MCF 10A (cell line): ENCODE results near the gene KCNH1. TPM values are rescaled to one million over a fixed set of nuclear protein-coding genes. Genes with fewer than 3 reads are reported as not detected.

Source experiments
- BruUV-seq: library from RNA; stranded (reverse); fragments of 400-500 nt; replicated peaks from 2 replicates; lab custom pipeline; 2021; lab: Mats Ljungman, UMichigan
- CTCF ChIA-PET: fragments of 300-600 bp; sonication (Branson Sonifier 250); formaldehyde crosslinking; extraction: SDS; loops from one replicate; lab custom pipeline; 2021; ENCODE audit warnings: antibody characterized with exemption, inconsistent platforms; lab: Yijun Ruan, JAX
- POLR2A ChIA-PET: fragments of 300-600, 350-650 bp; sonication (Branson Sonifier 250); formaldehyde crosslinking; extraction: SDS; loops from one replicate; lab custom pipeline; 2020; ENCODE audit warnings: antibody characterized with exemption, inconsistent platforms; lab: Yijun Ruan, JAX
- DNase-seq: peaks from one replicate; pipeline ENCODE4 v3.0.0-alpha.2; 2018; ENCODE audit not compliant: unreplicated experiment
- H3K27ac Mint-ChIP-seq: one replicate; pipeline ENCODE4 v1.8.0; 2022; ENCODE audit warnings: mild to moderate bottlenecking, low read depth, mixed read lengths; ENCODE audit not compliant: unreplicated experiment
- H3K27me3 Mint-ChIP-seq: one replicate; pipeline ENCODE4 v1.8.0; 2022; ENCODE audit warnings: mixed read lengths; ENCODE audit not compliant: insufficient read depth, unreplicated experiment
- H3K36me3 Mint-ChIP-seq: one replicate; pipeline ENCODE4 v1.8.0; 2022; ENCODE audit warnings: mild to moderate bottlenecking, moderate library complexity, mixed read lengths; ENCODE audit not compliant: insufficient read depth, unreplicated experiment
- H3K4me1 Mint-ChIP-seq: one replicate; pipeline ENCODE4 v1.8.0; 2022; ENCODE audit warnings: mixed read lengths; ENCODE audit not compliant: insufficient read depth, unreplicated experiment
- H3K4me3 Mint-ChIP-seq: one replicate; pipeline ENCODE4 v1.8.0; 2022; ENCODE audit warnings: mild to moderate bottlenecking, moderate library complexity, mixed read lengths; ENCODE audit not compliant: unreplicated experiment
- H3K9me3 Mint-ChIP-seq: one replicate; pipeline ENCODE4 v1.8.0; 2022; ENCODE audit warnings: mixed read lengths; ENCODE audit not compliant: unreplicated experiment
- CTCF ChIP-seq: fragments of 200-600 bp; IDR thresholded peaks from one replicate; pipeline ENCODE4 v1.8.0; 2022; ENCODE audit warnings: antibody characterized with exemption, mild to moderate bottlenecking; ENCODE audit not compliant: unreplicated experiment
- intact Hi-C: fragments of 100-400 bp; cut with micrococcal nuclease; formaldehyde crosslinking; loops from 2 replicates; pipeline ENCODE4 v1.14.1; 2022
- total RNA-seq: library from RNA; stranded (reverse); gene quantifications from 2 replicates; pipeline ENCODE4 v1.2.3, GENCODE V29; 2022

Gene KCNH1
- total RNA-seq, 1 experiment from 2014 or later: 0.19 TPM

GRCh38 chr1:210645582-210646257, 488.2 kb downstream of the KCNH1 start:
- no peaks in the 10 kb centered on the region for H3K27me3 Mint-ChIP-seq
- intact Hi-C loops: no loop called here
- no peak for DNase-seq
- POLR2A ChIA-PET: no interaction called here
- no TSS peak for BruUV-seq
- H3K4me3 Mint-ChIP-seq: no peak overlapping the region
- H3K36me3 Mint-ChIP-seq: no peaks in the 10 kb centered on the region
- H3K9me3 Mint-ChIP-seq: no peaks in the 10 kb centered on the region
- no peak overlapping the region for H3K27ac Mint-ChIP-seq
- CTCF ChIA-PET: interaction anchor here (0.6 to 0.9 kb wide), 4 partner anchors 18 to 60 kb away, joined by 3 read pairs; no protein-coding TSS in a partner anchor
- TF ChIP-seq CTCF: no peak
- H3K4me1 Mint-ChIP-seq: peaks cover 5% of the 10 kb centered on the region

GRCh38 chr1:210641582-210641981, 492.4 kb downstream of the KCNH1 start:
- no peak for TF ChIP-seq CTCF
- Mint-ChIP-seq H3K4me3 (no peak overlapping the region), H3K4me1 (no peaks in the 10 kb centered on the region), H3K36me3 (no peaks in the 10 kb centered on the region), H3K27me3 (peaks cover 23% of the 10 kb centered on the region), H3K27ac (no peak overlapping the region), H3K9me3 (no peaks in the 10 kb centered on the region)
- DNase-seq: peak; percentile 35
- ChIA-PET CTCF (interaction anchor here (0.9 to 1.0 kb wide), 2 partner anchors 9 to 193 kb away, joined by 3 read pairs; no protein-coding TSS in a partner anchor), POLR2A (no interaction called here)
- no TSS peak for BruUV-seq
- intact Hi-C loops: no loop called here

- intact Hi-C loops: no loop called here
- Mint-ChIP-seq H3K36me3 (peaks cover 7% of the 10 kb centered on the region), H3K9me3 (no peaks in the 10 kb centered on the region), H3K27ac (no peak overlapping the region), H3K27me3 (peaks cover 23% of the 10 kb centered on the region), H3K4me3 (no peak overlapping the region), H3K4me1 (no peaks in the 10 kb centered on the region)
- no peak for TF ChIP-seq CTCF
- BruUV-seq: no TSS peak
- ChIA-PET CTCF (interaction anchor here (0.7 to 1.0 kb wide), 3 partner anchors 14 to 316 kb away, joined by 3 read pairs; no protein-coding TSS in a partner anchor), POLR2A (no interaction called here)
- no peak for DNase-seq
Observed at GRCh38 chr1:210635108-210635507, 498.8 kb downstream of the KCNH1 start.

GRCh38 chr1:210633636-210634035, 500.3 kb downstream of the KCNH1 start:
- CTCF ChIA-PET: interaction anchor here (1.0 kb wide), 1 partner anchor 501 kb away, joined by 3 read pairs; no protein-coding TSS in a partner anchor

More at GRCh38 chr1:210633636-210634035, 500.3 kb downstream of the KCNH1 start:
- Mint-ChIP-seq H3K9me3 (no peaks in the 10 kb centered on the region), H3K27ac (no peak overlapping the region), H3K36me3 (peaks cover 13% of the 10 kb centered on the region), H3K4me1 (no peaks in the 10 kb centered on the region), H3K4me3 (no peak overlapping the region), H3K27me3 (peaks cover 9% of the 10 kb centered on the region)
- intact Hi-C loops: no loop called here
- POLR2A ChIA-PET: no interaction called here
- TF ChIP-seq CTCF: no peak
- DNase-seq: no peak
- no TSS peak for BruUV-seq
